ENCODE measurements around the gene AGTRAP. TPM values are rescaled to one million over a fixed set of nuclear protein-coding genes. Genes with fewer than 3 reads are reported as not detected.

Gene AGTRAP
- total RNA-seq, 1 donor from 2014 or later, result 76.7 TPM

- peaks cover 15% of the 10 kb centered on the region for H3K27me3 ChIP-seq (ENCODE audit: control insufficient read depth, insufficient read depth, low read length)
- no peak for DNase-seq (ENCODE audit: low read depth)
- no peak overlapping the region for H3K4me3 ChIP-seq (ENCODE audit: low read depth, low read length)
- H3K36me3 ChIP-seq (ENCODE audit: control insufficient read depth, insufficient read depth, low read length), result no peaks in the 10 kb centered on the region
- TF ChIP-seq, protein P1, sequence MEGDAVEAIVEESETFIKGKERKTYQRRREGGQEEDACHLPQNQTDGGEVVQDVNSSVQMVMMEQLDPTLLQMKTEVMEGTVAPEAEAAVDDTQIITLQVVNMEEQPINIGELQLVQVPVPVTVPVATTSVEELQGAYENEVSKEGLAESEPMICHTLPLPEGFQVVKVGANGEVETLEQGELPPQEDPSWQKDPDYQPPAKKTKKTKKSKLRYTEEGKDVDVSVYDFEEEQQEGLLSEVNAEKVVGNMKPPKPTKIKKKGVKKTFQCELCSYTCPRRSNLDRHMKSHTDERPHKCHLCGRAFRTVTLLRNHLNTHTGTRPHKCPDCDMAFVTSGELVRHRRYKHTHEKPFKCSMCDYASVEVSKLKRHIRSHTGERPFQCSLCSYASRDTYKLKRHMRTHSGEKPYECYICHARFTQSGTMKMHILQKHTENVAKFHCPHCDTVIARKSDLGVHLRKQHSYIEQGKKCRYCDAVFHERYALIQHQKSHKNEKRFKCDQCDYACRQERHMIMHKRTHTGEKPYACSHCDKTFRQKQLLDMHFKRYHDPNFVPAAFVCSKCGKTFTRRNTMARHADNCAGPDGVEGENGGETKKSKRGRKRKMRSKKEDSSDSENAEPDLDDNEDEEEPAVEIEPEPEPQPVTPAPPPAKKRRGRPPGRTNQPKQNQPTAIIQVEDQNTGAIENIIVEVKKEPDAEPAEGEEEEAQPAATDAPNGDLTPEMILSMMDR (IDR thresholded peaks at IDR 0.05; ENCODE audit: insufficient read depth, low read length, poor library complexity, severe bottlenecking), result no peak
Measured at GRCh38 chr1:11767922-11768704, 32.2 kb downstream of the AGTRAP start.

GRCh38 chr1:11768821-11769220 lies 32.9 kb downstream of the AGTRAP start:
- peaks cover 15% of the 10 kb centered on the region for H3K27me3 ChIP-seq (ENCODE audit: control insufficient read depth, insufficient read depth, low read length)
- no peak overlapping the region for H3K4me3 ChIP-seq (ENCODE audit: low read depth, low read length)
- H3K36me3 ChIP-seq (ENCODE audit: control insufficient read depth, insufficient read depth, low read length), result no peaks in the 10 kb centered on the region
- DNase-seq (ENCODE audit: low read depth), result no peak
- TF ChIP-seq, protein P1 (IDR thresholded peaks at IDR 0.05; ENCODE audit: insufficient read depth, low read length, poor library complexity, severe bottlenecking), result no peak

DNA sequence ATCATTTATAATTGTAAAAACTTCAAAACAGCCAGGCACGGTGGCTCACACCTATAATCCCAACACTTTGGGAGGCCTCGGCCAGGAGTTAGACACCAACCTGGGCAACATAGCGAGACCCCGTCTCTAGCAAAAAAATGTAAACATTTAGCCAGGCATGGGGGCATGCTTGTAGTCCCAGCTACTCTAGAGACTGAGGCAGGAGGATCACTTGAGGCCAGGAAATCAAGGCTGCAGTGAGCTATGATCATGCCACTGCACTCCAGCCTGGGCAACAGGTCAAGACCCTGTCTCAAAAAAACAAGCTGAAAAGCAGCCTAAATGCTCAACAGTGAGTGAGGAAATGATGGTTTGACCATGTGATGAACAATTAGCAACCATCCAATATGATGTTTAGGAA lies 33.3 kb downstream of the AGTRAP start:
- no peak overlapping the region for H3K4me3 ChIP-seq (ENCODE audit: low read depth, low read length)
- DNase-seq (ENCODE audit: low read depth), result no peak
- peaks cover 15% of the 10 kb centered on the region for H3K27me3 ChIP-seq (ENCODE audit: control insufficient read depth, insufficient read depth, low read length)
- no peaks in the 10 kb centered on the region for H3K36me3 ChIP-seq (ENCODE audit: control insufficient read depth, insufficient read depth, low read length)
- TF ChIP-seq, protein P1 (IDR thresholded peaks at IDR 0.05; ENCODE audit: insufficient read depth, low read length, poor library complexity, severe bottlenecking), result no peak

- H3K27me3 ChIP-seq (ENCODE audit: control insufficient read depth, insufficient read depth, low read length), result peaks cover 15% of the 10 kb centered on the region
- H3K4me3 ChIP-seq (ENCODE audit: low read depth, low read length), result no peak overlapping the region
- no peak for DNase-seq (ENCODE audit: low read depth)
- TF ChIP-seq, protein P1 (IDR thresholded peaks at IDR 0.05; ENCODE audit: insufficient read depth, low read length, poor library complexity, severe bottlenecking), result no peak
- H3K36me3 ChIP-seq (ENCODE audit: control insufficient read depth, insufficient read depth, low read length), result no peaks in the 10 kb centered on the region
Measured at GRCh38 chr1:11770011-11770410, 34.1 kb downstream of the AGTRAP start.

- Histone ChIP-seq H3K36me3 (ENCODE audit: control insufficient read depth, insufficient read depth, low read length) (no peaks in the 10 kb centered on the region), H3K4me3 (ENCODE audit: low read depth, low read length) (no peak overlapping the region), H3K27me3 (ENCODE audit: control insufficient read depth, insufficient read depth, low read length) (peaks cover 8% of the 10 kb centered on the region)
- no peak for DNase-seq (ENCODE audit: low read depth)
- TF ChIP-seq, protein P1 (IDR thresholded peaks at IDR 0.05; ENCODE audit: insufficient read depth, low read length, poor library complexity, severe bottlenecking), result no peak
Measured at GRCh38 chr1:11771481-11772043, 35.6 kb downstream of the AGTRAP start.
